IMR-90 (cell line): ENCODE measurements around the gene SNX30. TPM values are rescaled to one million over a fixed set of nuclear protein-coding genes. Genes with fewer than 3 reads are reported as not detected.

Experiments
- ATAC-seq: fragments of 200-7000 bp; cut with Tn5 transposase; 2 replicates; pipeline ENCODE4 v1.9.1; 2020; ENCODE audit warnings: low read depth, mild to moderate bottlenecking, moderate library complexity
- BruUV-seq: library from RNA; stranded (reverse); fragments of 400-500 nt; replicated peaks from 2 replicates; lab custom pipeline; 2021; lab: Mats Ljungman, UMichigan
- CTCF ChIA-PET: fragments of 300-600 bp; formaldehyde crosslinking; extraction: SDS; loops from one replicate; lab custom pipeline; 2021; ENCODE audit warnings: antibody characterized with exemption; lab: Yijun Ruan, JAX
- POLR2A ChIA-PET: fragments of 300-600 bp; sonication (Branson Sonifier 250); formaldehyde crosslinking; loops from one replicate; lab custom pipeline; 2022; ENCODE audit warnings: antibody characterized with exemption; ENCODE audit not compliant: unreplicated experiment; lab: Charles Lee
- DNase-seq: peaks from one replicate; pipeline ENCODE4 v3.0.0; 2013
- H2AFZ ChIP-seq: replicated peaks from 2 replicates; pipeline ENCODE3; 2013; ENCODE audit warnings: low read length, mild to moderate bottlenecking; ENCODE audit not compliant: poor library complexity
- H2AK5ac ChIP-seq: 2 replicates; pipeline ENCODE4 v1.6.1; 2013; ENCODE audit warnings: low read depth, low read length, inconsistent platforms
- H2AK9ac ChIP-seq: replicated peaks from 2 replicates; pipeline ENCODE3; 2013; ENCODE audit warnings: mild to moderate bottlenecking, low read depth, low read length, moderate library complexity; ENCODE audit not compliant: poor library complexity
- H2BK120ac ChIP-seq: 2 replicates; pipeline ENCODE4 v1.6.1; 2013; ENCODE audit warnings: low read depth, low read length, inconsistent platforms
- H2BK15ac ChIP-seq: 3 replicates; pipeline ENCODE4 v1.6.1; 2013; ENCODE audit warnings: low read depth, low read length, inconsistent platforms
- H2BK20ac ChIP-seq: 2 replicates; pipeline ENCODE4 v1.6.1; 2013; ENCODE audit warnings: low read depth, mild to moderate bottlenecking, inconsistent platforms, low read length, moderate library complexity
- H2BK5ac ChIP-seq: 2 replicates; pipeline ENCODE4 v1.6.1; 2013; ENCODE audit warnings: mild to moderate bottlenecking, low read depth, low read length, inconsistent platforms; ENCODE audit not compliant: poor library complexity, severe bottlenecking
- H3K14ac ChIP-seq: replicated peaks from 2 replicates; pipeline ENCODE4 v1.6.1; 2013; ENCODE audit warnings: low read depth, low read length, inconsistent platforms
- H3K18ac ChIP-seq: 2 replicates; pipeline ENCODE4 v1.6.1; 2013; ENCODE audit warnings: low read depth, low read length, control low read depth
- H3K23ac ChIP-seq: 2 replicates; pipeline ENCODE4 v1.6.1; 2013; ENCODE audit warnings: low read depth, low read length, inconsistent platforms
- H3K27ac ChIP-seq: 2 replicates; pipeline ENCODE4 v1.5.1; 2013; ENCODE audit warnings: mild to moderate bottlenecking, control low read depth, low read length; ENCODE audit not compliant: insufficient read depth
- H3K27me3 ChIP-seq: 2 replicates; pipeline ENCODE4 v1.6.1; 2013; ENCODE audit warnings: low read length; ENCODE audit not compliant: control insufficient read depth, insufficient read depth
- H3K36me3 ChIP-seq: 2 replicates; pipeline ENCODE4 v1.6.1; 2013; ENCODE audit warnings: low read length, mixed read lengths; ENCODE audit not compliant: control insufficient read depth, insufficient read depth
- H3K4ac ChIP-seq: 2 replicates; pipeline ENCODE4 v1.6.1; 2013; ENCODE audit warnings: low read depth, low read length, inconsistent platforms
- H3K4me1 ChIP-seq: 2 replicates; pipeline ENCODE4 v1.6.1; 2013; ENCODE audit warnings: low read length, mixed read lengths; ENCODE audit not compliant: control insufficient read depth, insufficient read depth
- H3K4me2 ChIP-seq: 2 replicates; pipeline ENCODE4 v1.6.1; 2013; ENCODE audit warnings: low read depth, mild to moderate bottlenecking, control low read depth, low read length, moderate library complexity
- H3K4me3 ChIP-seq: 2 replicates; pipeline ENCODE4 v1.5.1; 2013; ENCODE audit warnings: low read depth, mild to moderate bottlenecking, control low read depth, low read length, moderate library complexity; ENCODE audit not compliant: insufficient read depth
- H3K56ac ChIP-seq: 2 replicates; pipeline ENCODE4 v1.6.1; 2013; ENCODE audit warnings: low read length, inconsistent platforms; ENCODE audit not compliant: insufficient read depth; ENCODE audit errors: extremely low read depth
- H3K79me1 ChIP-seq, 2 experiments: 2 replicates each; pipeline ENCODE4 v1.6.1; 2013; ENCODE audit warnings: low read length in 2 of 2, inconsistent platforms in 1 of 2, low read depth in 1 of 2
- H3K9ac ChIP-seq: 2 replicates; pipeline ENCODE4 v1.6.1; 2013; ENCODE audit warnings: low read depth, low read length, control low read depth
- H3K9me1 ChIP-seq: 2 replicates; pipeline ENCODE4 v1.6.1; 2013; ENCODE audit warnings: low read length, inconsistent platforms; ENCODE audit not compliant: insufficient read depth
- H3K9me3 ChIP-seq: 2 replicates; pipeline ENCODE4 v1.6.1; 2013; ENCODE audit warnings: low read length; ENCODE audit not compliant: control insufficient read depth, insufficient read depth
- H4K20me1 ChIP-seq: 2 replicates; pipeline ENCODE4 v1.6.1; 2013; ENCODE audit warnings: low read length, inconsistent platforms; ENCODE audit not compliant: insufficient read depth
- H4K5ac ChIP-seq: 2 replicates; pipeline ENCODE4 v1.6.1; 2013; ENCODE audit warnings: mild to moderate bottlenecking, low read depth, low read length, control low read depth
- H4K8ac ChIP-seq, 2 experiments: 2 replicates each; pipeline ENCODE4 v1.6.1; 2013; ENCODE audit warnings: low read depth in 2 of 2, low read length in 2 of 2, control low read depth in 1 of 2, inconsistent platforms in 1 of 2
- H4K91ac ChIP-seq: 2 replicates; pipeline ENCODE4 v1.6.1; 2013; ENCODE audit warnings: low read depth, low read length, inconsistent platforms; ENCODE audit not compliant: insufficient read depth
- BHLHE40 ChIP-seq: fragments of 150-350 bp; IDR thresholded peaks from 2 replicates; pipeline ENCODE4 v1.6.1; 2016; ENCODE audit warnings: mild to moderate bottlenecking, low read depth, low read length
- CEBPB ChIP-seq: IDR thresholded peaks from 2 replicates; pipeline ENCODE4 v1.6.1; 2012; ENCODE audit warnings: low read depth, low read length, improper control_type of control experiment
- CHD1 ChIP-seq: IDR thresholded peaks from 2 replicates; pipeline ENCODE4 v1.6.1; 2012; ENCODE audit warnings: low read depth, low read length, improper control_type of control experiment
- FOS ChIP-seq: fragments of 150-350 bp; IDR thresholded peaks from 2 replicates; pipeline ENCODE4 v1.6.1; 2016; ENCODE audit warnings: low read depth, low read length
- MAFK ChIP-seq: IDR thresholded peaks from 2 replicates; pipeline ENCODE4 v1.6.1; 2012; ENCODE audit warnings: low read depth, low read length, improper control_type of control experiment
- MAZ ChIP-seq: IDR thresholded peaks from 2 replicates; pipeline ENCODE4 v1.6.1; 2012; ENCODE audit warnings: low read depth, mild to moderate bottlenecking, low read length, improper control_type of control experiment, moderate library complexity, borderline replicate concordance
- MXI1 ChIP-seq: IDR thresholded peaks from 2 replicates; pipeline ENCODE4 v1.6.1; 2012; ENCODE audit warnings: low read depth, mild to moderate bottlenecking, low read length, moderate library complexity, borderline replicate concordance
- NFE2L2 ChIP-seq: fragments of 150-350 bp; IDR thresholded peaks from 2 replicates; pipeline ENCODE4 v1.6.1; 2016; ENCODE audit warnings: low read depth, mild to moderate bottlenecking, low read length
- POLR2A ChIP-seq: IDR thresholded peaks from 2 replicates; pipeline ENCODE4 v1.6.1; 2012; ENCODE audit warnings: mild to moderate bottlenecking, low read depth, low read length
- RAD21 ChIP-seq: IDR thresholded peaks from 2 replicates; pipeline ENCODE4 v1.6.1; 2012; ENCODE audit warnings: low read length, improper control_type of control experiment
- RCOR1 ChIP-seq: IDR thresholded peaks from 2 replicates; pipeline ENCODE4 v1.6.1; 2012; ENCODE audit warnings: mild to moderate bottlenecking, low read length, improper control_type of control experiment; ENCODE audit not compliant: insufficient replicate concordance
- RFX5 ChIP-seq: IDR thresholded peaks from 2 replicates; pipeline ENCODE4 v1.8.0; 2012; ENCODE audit warnings: low read depth, mild to moderate bottlenecking, low read length, moderate library complexity
- SMC3 ChIP-seq: fragments of 150-350 bp; IDR thresholded peaks from 2 replicates; pipeline ENCODE4 v1.6.1; 2016; ENCODE audit warnings: low read depth, mild to moderate bottlenecking, antibody characterized with exemption, low read length, moderate library complexity
- WGBS, 2 experiments: methylation state at CpG; one replicate each; pipeline versions ENCODE4 v1.1.5 to v1.1.7; 2013; ENCODE audit warnings: missing lambda C conversion rate in 2 of 2; ENCODE audit not compliant: insufficient read length in 1 of 2; ENCODE audit errors: extremely low coverage in 2 of 2; 5-methylcytosine and 5-hydroxymethylcytosine counted together
- dilution Hi-C: fragments of 300-500 bp; cut with HindIII; formaldehyde crosslinking; loops from one replicate; pipeline ENCODE4 v1.14.3; 2018; ENCODE audit warnings: low sequenced_read_pairs; ENCODE audit not compliant: unreplicated experiment
- in situ Hi-C: fragments of 300-500 bp; cut with MboI; formaldehyde crosslinking; loops from 3 replicates; pipeline ENCODE4 v1.14.3; 2019; ENCODE audit warnings: low sequenced_read_pairs, inconsistent platforms, mixed read lengths
- intact Hi-C: fragments of 100-400 bp; cut with micrococcal nuclease; formaldehyde crosslinking; loops from 2 replicates; pipeline ENCODE4 v1.10.0; 2022
- polyA plus RNA-seq, 3 experiments: library from polyadenylated mRNA; depleted of rRNA; stranded (reverse); fragments of >200 nt; gene quantifications; 2 replicates each; pipeline ENCODE4 v1.2.3, GENCODE V29; 2012; ENCODE audit warnings: low replicate concordance in 1 of 3
- total RNA-seq: library from RNA; depleted of rRNA; stranded (reverse); fragments of >200 nt; gene quantifications from 2 replicates; pipeline ENCODE4 v1.2.3, GENCODE V29; 2012
- TF ChIP-seq, protein P1 (sequence below): fragments of 150-350 bp; IDR thresholded peaks from 2 replicates; pipeline ENCODE4 v1.6.1; 2016; ENCODE audit warnings: low read depth, mild to moderate bottlenecking, low read length, moderate library complexity, borderline replicate concordance
- TF ChIP-seq, protein P2 (sequence below): fragments of 150-350 bp; IDR thresholded peaks from 2 replicates; pipeline ENCODE4 v1.6.1; 2017; ENCODE audit warnings: mild to moderate bottlenecking, antibody characterized with exemption, low read length, low read depth
- TF ChIP-seq, protein P3 (sequence below): conservative IDR thresholded peaks from 2 replicates; pipeline ENCODE4 v1.5.1; 2012; ENCODE audit warnings: mild to moderate bottlenecking, low read depth, low read length, improper control_type of control experiment

SNX30 gene
- total and polyA plus RNA-seq, 2 of the 4 experiments (the other 2 are of a cell fraction), result 8.0 to 18.8 TPM

DNA sequence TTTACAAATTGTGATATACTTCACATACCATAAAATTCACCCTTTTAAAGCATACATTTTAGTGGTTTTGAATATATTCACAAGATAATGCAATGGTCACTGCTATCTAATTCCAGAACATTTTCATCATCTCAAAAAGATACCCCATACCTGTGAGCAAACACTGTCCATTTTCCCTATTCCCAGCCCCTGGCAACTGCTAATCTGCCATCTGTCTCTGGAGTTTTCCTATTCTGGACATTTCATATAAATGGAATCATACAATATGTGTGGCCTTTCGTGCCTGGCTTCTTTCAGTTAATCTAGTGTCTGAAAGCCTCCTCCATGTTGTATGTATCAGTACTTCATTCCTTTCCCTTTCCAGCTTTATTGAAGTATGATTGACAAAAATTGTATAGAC lies 14.7 kb downstream of the SNX30 start:
- no TSS peak for BruUV-seq
- H3K56ac ChIP-seq, result no peak overlapping the region
- no peak overlapping the region for H3K9ac ChIP-seq
- no peak overlapping the region for H3K23ac ChIP-seq
- H3K18ac ChIP-seq, result no peak overlapping the region
- ChIA-PET CTCF (interaction anchor here (1.2 kb wide), 1 partner anchor 9 kb away, joined by 4 read pairs; no protein-coding TSS in a partner anchor), POLR2A (no interaction called here)
- no peak for DNase-seq
- no peak overlapping the region for H4K5ac ChIP-seq
- WGBS, 2 experiments, result no CpG with 5 or more reads among the region's 1 CpG
- no peak overlapping the region for H3K14ac ChIP-seq
- H4K8ac ChIP-seq, result no peak overlapping the region
- H3K4me2 ChIP-seq, result no peak overlapping the region
- H3K36me3 ChIP-seq, result no peaks in the 10 kb centered on the region
- H3K27ac ChIP-seq, result no peak overlapping the region
- no peak overlapping the region for H2BK15ac ChIP-seq
- no peak overlapping the region for H2AK9ac ChIP-seq
- no peak overlapping the region for H4K91ac ChIP-seq
- H2AK5ac ChIP-seq, result no peak overlapping the region
- no peaks in the 10 kb centered on the region for H3K27me3 ChIP-seq
- H3K9me3 ChIP-seq, result no peaks in the 10 kb centered on the region
- H3K4me3 ChIP-seq, result no peak overlapping the region
- H3K79me1 ChIP-seq, result peaks cover 25 to 61% of the 10 kb centered on the region in 2 experiments; a peak in 3 of 4 replicates
- in situ Hi-C loops, result no loop called here
- H3K9me1 ChIP-seq, result peaks cover 42% of the 10 kb centered on the region
- no peak overlapping the region for H2BK120ac ChIP-seq
- H4K20me1 ChIP-seq, result peaks cover 45% of the 10 kb centered on the region
- ATAC-seq, result no peak
- no peak overlapping the region for H2BK20ac ChIP-seq
- intact Hi-C loops, result no loop called here
- H2BK5ac ChIP-seq, result no peak overlapping the region
- H3K4ac ChIP-seq, result no peak overlapping the region
- H2AFZ ChIP-seq, result no peak overlapping the region
- TF ChIP-seq BHLHE40, result no peak
- TF ChIP-seq NFE2L2, result no peak
- TF ChIP-seq FOS, result no peak
- TF ChIP-seq, protein P1, sequence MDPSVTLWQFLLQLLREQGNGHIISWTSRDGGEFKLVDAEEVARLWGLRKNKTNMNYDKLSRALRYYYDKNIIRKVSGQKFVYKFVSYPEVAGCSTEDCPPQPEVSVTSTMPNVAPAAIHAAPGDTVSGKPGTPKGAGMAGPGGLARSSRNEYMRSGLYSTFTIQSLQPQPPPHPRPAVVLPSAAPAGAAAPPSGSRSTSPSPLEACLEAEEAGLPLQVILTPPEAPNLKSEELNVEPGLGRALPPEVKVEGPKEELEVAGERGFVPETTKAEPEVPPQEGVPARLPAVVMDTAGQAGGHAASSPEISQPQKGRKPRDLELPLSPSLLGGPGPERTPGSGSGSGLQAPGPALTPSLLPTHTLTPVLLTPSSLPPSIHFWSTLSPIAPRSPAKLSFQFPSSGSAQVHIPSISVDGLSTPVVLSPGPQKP, result no peak
- no peak for TF ChIP-seq MAZ
- no peak for TF ChIP-seq POLR2A
- no peak for TF ChIP-seq SMC3
- no peak for TF ChIP-seq RFX5
- TF ChIP-seq, protein P2, sequence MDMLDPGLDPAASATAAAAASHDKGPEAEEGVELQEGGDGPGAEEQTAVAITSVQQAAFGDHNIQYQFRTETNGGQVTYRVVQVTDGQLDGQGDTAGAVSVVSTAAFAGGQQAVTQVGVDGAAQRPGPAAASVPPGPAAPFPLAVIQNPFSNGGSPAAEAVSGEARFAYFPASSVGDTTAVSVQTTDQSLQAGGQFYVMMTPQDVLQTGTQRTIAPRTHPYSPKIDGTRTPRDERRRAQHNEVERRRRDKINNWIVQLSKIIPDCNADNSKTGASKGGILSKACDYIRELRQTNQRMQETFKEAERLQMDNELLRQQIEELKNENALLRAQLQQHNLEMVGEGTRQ, result no peak
- no peak for TF ChIP-seq CHD1
- TF ChIP-seq CEBPB, result no peak
- no peak for TF ChIP-seq RAD21
- no peak for TF ChIP-seq MXI1
- TF ChIP-seq MAFK, result no peak
- no peak for TF ChIP-seq RCOR1
- TF ChIP-seq, protein P3, sequence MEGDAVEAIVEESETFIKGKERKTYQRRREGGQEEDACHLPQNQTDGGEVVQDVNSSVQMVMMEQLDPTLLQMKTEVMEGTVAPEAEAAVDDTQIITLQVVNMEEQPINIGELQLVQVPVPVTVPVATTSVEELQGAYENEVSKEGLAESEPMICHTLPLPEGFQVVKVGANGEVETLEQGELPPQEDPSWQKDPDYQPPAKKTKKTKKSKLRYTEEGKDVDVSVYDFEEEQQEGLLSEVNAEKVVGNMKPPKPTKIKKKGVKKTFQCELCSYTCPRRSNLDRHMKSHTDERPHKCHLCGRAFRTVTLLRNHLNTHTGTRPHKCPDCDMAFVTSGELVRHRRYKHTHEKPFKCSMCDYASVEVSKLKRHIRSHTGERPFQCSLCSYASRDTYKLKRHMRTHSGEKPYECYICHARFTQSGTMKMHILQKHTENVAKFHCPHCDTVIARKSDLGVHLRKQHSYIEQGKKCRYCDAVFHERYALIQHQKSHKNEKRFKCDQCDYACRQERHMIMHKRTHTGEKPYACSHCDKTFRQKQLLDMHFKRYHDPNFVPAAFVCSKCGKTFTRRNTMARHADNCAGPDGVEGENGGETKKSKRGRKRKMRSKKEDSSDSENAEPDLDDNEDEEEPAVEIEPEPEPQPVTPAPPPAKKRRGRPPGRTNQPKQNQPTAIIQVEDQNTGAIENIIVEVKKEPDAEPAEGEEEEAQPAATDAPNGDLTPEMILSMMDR, result no peak
- dilution Hi-C loops, result no loop called here
- peaks cover 25% of the 10 kb centered on the region for H3K4me1 ChIP-seq
